ENCODE results near the gene DLEC1.
A peak's percentile ranks its signal among the peaks of the same experiment; 100 is the strongest.

DLEC1 gene

DNA sequence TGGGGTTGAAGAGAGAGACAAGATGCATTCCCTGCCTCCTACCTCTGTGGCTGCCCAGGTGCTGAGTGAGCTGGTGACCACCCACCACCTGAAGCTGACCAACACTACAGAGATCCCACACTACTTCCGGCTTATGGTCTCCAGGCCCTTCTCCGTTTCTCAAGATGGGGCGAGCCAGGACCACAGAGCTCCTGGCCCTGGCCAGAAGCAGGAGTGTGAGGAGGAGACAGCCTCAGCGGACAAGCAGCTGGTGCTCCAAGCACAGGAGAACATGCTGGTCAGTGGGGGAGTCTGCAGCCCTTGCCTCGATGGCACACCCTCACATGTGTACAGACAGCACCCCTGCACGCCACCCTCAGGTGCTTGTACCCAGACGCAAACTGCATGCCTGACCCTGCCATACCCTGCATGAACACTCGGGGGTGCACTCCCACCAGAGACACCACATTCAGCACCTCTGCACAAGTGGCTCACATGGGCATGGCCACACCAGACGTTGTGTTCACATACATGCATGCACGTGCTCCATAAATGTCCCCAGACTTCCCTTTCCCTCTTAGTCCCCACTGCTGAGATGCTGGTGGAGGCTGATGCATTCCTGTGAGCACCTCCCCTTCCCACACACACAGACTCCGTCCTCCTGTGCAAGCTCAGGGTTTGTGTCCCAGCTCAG, 78.9 kb downstream of the DLEC1 start:
- H3K4me3 ChIP-seq (replicated peaks; ENCODE audit: low read depth, low read length): no peak overlapping the region
- DNase-seq (ENCODE audit: low read depth): peak; percentile 60
- TF ChIP-seq, protein P1, sequence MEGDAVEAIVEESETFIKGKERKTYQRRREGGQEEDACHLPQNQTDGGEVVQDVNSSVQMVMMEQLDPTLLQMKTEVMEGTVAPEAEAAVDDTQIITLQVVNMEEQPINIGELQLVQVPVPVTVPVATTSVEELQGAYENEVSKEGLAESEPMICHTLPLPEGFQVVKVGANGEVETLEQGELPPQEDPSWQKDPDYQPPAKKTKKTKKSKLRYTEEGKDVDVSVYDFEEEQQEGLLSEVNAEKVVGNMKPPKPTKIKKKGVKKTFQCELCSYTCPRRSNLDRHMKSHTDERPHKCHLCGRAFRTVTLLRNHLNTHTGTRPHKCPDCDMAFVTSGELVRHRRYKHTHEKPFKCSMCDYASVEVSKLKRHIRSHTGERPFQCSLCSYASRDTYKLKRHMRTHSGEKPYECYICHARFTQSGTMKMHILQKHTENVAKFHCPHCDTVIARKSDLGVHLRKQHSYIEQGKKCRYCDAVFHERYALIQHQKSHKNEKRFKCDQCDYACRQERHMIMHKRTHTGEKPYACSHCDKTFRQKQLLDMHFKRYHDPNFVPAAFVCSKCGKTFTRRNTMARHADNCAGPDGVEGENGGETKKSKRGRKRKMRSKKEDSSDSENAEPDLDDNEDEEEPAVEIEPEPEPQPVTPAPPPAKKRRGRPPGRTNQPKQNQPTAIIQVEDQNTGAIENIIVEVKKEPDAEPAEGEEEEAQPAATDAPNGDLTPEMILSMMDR (IDR thresholded peaks at IDR 0.05; ENCODE audit: low read length, missing control alignments): peak; percentile 69

DNA sequence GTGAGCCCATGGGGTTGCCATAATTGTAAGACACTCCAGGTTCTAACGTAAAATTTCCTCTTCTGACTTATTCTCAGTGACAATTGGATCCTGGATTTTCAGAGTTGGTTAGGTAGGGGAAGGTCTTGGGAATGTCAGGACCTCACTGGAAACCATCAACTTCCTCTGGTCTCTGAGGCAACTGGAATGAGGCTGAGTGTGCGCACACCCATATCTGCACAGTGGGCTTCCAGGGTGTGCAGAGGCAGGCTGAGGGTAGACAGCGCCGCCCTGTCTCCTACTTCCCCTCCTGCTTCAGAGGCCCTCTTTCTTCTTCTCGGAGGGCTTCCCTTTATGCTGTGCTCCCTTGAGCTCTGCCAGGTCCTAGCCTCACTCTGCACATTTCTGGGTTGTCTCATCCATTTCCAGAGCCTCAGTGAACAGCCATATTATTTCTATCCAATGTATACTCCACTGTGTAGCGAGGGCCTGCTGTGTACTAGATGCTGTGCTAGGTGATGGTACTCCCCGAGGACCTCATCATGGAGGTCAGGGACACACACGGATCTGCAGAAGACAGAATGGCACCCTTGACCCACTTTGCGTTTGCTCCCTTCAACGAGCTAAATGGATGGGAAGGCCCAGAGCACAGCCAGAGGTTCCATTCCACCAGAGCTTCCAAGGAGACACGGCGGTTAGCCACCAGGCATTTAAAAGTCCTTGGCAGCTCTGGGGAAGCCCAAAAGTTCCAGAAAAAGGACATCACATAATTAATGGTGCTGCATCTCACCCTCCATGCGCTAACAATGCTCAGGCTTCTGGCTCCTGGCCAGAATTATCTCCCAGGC, 79.6 kb downstream of the DLEC1 start:
- TF ChIP-seq, protein P1 (IDR thresholded peaks at IDR 0.05; ENCODE audit: low read length, missing control alignments): no peak
- DNase-seq (ENCODE audit: low read depth): no peak
- no peak overlapping the region for H3K4me3 ChIP-seq (replicated peaks; ENCODE audit: low read depth, low read length)

DNA sequence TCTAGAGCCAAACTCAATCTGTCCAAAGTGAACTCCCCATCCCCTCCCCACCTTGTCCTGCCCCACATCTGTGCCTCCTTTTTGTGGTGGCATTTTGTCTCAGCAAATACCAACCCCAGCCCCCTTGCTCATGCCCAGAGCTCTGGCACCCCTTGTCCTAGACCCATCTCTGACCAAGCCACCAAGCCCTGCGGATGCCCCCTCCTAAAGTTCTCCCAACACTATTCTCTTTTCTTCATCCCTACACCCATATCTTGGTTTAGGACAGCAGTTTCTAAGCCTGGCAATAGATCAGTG, 80.2 kb downstream of the DLEC1 start:
- no peak for DNase-seq (ENCODE audit: low read depth)
- H3K4me3 ChIP-seq (replicated peaks; ENCODE audit: low read depth, low read length): no peak overlapping the region
- TF ChIP-seq, protein P1 (IDR thresholded peaks at IDR 0.05; ENCODE audit: low read length, missing control alignments): no peak

DNA sequence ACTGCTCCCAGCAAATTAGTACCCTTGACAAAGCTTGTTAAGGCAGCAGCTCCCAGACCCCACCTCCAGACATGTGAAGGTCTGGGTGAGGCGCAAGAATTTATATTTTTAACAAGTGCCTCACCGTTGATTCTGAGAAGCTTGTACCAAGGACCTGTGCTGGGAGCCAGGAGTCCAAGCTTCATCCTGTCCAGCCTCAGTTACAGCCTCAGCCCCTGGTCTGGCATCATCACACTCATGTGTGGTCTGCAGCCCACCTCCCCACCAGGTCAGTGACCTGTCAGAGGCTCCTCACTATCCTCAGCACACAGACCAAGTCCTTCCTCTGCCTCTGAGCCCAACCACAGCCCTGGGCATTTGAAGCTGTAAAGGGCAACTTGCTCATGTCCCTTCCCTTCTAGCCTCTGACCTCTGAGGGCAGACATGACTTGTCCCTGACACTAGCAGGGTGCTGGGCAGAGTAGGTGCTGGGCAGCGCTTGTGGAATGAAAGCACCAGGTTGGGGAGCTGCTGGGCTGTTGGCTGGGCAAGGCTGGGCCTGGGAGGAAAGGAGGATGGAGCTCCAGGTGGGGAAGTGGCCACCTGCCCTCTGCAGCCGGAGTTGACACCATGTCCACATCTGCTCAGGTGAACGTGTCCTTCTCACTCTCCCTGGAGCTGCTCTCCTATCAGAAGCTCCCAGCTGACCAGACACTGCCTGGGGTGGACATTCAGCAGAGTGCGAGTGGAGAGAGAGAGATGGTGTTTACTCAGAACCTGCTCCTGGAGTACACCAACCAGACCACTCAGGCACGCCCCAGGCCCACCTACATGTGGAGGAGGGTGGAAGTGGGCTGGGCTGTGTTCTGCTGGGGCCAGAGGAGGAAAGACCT, 81.0 kb downstream of the DLEC1 start:
- no peak for DNase-seq (ENCODE audit: low read depth)
- TF ChIP-seq, protein P1 (IDR thresholded peaks at IDR 0.05; ENCODE audit: low read length, missing control alignments): no peak
- no peak overlapping the region for H3K4me3 ChIP-seq (replicated peaks; ENCODE audit: low read depth, low read length)

DNA sequence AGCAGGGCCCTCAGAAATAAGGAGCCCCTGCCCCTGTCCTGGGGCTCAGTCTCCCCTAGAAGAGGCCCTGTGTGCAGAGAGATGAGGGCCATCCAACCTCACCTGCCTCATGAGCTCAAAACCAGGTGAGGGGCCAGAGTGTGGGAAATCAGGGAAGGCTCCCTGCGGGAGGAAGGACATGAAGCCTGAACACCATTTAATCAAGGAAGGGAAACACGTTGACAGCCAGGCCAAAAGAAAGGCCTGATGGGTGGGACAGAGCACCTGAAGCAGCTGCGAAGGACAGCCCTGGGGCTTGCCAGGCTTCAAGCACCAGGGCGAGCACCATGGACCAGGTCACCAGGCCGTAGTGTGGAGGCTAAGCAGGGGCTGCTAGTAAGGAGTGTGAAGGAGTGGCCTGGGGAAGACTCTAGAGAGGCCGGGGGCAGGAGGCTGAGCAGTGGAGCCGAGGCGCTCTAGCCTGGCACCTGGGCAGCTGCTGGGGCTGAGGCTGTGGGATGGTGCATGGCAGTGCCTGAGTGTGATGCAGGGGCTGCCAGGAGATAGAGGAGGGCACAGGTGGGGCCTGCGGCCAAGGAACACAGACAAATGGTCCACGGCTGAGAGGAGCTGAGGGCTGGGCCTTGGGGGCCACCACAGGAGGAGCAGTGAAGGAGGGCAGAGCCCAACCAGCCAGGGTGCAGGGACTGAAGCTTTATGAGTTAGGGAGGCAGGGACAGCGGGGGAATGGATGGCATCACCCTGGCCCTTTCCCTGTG, 81.9 kb downstream of the DLEC1 start:
- DNase-seq (ENCODE audit: low read depth): no peak
- TF ChIP-seq, protein P1 (IDR thresholded peaks at IDR 0.05; ENCODE audit: low read length, missing control alignments): no peak
- H3K4me3 ChIP-seq (replicated peaks; ENCODE audit: low read depth, low read length): no peak overlapping the region

DNA sequence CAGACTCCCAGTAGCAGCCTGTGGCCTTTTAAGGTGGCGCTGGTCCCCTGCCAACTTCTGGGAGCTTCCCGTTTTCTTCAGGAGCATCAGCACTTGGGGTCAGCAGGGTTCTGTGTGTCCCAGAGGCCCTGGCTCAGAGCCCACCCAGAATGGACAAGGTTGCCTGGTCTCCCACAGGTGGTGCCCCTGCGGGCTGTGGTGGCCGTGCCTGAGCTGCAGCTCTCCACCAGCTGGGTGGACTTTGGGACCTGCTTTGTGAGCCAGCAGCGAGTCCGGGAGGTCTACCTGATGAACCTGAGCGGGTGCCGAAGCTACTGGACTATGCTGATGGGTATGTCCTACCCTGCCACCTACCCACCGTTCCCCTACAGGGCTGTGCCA, 82.4 kb downstream of the DLEC1 start:
- no peak overlapping the region for H3K4me3 ChIP-seq (replicated peaks; ENCODE audit: low read depth, low read length)
- DNase-seq (ENCODE audit: low read depth): no peak
- TF ChIP-seq, protein P1 (IDR thresholded peaks at IDR 0.05; ENCODE audit: low read length, missing control alignments): no peak

Data from fibroblast of pulmonary artery (primary cell).